ENCODE measurements around the gene RYR2.

Gene RYR2

DNA sequence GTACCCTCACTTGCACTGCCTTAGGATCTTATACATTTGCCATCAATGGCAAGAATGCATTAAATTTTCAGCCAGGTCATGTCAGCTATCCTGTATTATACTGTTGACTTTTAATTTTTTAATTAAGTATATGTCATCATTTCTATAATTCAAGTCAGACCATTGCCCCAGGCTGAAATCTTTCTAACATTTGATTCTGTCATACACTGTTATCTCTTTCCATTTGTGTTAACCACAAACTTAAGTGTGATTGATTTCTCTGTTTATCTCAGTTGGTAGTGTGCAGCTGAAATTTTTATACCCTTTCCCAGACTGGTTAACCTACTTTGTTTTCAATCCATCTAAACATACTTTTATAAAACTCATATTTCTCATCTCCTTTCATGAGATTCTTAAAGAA is 695.5 kb downstream of the RYR2 start:
- no peak for DNase-seq (ENCODE audit: low read depth)

DNA sequence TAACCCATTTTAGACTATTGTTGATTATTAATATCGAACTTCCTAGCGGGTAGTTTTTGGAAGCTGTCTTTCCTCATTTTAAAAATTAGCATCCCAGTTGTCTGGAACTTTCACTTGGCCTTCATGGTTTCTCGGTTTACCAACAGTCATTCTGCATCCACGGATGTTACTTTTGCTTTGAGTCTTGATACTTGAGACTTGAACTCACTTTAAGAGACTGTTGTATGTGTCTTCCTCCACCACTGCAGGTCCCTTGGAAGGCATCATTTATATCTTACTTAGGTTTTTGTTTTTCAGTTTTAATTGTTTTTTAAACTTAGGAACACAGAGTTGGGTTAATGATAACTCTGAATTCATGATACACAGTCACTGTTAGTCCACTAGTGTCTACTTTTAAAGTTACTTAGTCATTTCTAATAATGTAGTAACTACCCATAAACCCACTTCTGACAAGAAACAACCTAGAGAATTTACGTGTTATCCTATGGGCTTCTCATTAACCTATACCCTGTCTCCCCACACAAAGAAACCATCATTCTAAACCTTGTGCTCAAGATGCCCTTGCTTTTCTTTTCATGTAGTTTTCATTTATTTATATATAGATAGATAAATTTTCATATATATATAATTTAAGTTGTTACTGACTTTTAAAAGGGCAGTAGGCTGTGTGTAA is 696.1 kb downstream of the RYR2 start:
- DNase-seq (ENCODE audit: low read depth): no peak

DNA sequence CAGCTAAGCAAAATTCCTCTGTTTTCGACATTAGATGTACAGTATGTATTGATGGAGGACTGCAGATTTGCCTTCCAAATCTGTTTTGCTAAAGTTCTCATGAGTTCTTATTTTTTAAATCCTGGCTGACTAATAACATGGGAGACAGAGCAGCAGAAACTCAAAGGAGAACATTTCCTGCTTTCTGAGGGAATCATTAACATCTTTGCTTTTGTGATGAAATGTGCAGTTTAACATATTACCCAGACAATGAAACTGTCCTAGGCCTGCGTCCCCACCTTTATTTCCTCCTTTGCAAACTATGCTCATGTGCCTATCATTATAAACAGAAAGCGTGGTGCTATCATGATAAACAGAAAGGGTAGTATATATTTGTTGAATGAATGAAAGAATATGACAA is 698.9 kb downstream of the RYR2 start:
- no peak for DNase-seq (ENCODE audit: low read depth)

DNA sequence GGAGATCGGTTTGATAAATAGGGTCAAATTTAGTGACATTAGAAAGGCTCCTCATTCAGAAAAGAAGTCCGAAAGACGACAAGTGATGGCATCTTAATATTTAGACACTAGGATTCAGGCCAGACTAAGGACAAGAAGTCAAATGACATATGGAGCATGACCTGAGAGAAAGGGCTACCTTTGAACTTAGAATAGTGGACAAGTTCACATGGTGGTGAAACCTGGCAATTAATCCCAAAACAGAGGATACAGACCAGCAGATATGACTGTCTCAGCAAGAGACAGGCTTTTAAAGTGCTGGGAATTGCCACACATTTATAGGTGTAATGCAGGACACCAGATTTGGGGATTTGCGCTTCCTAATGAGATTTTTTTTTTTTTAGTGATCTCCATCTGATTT is 703.6 kb downstream of the RYR2 start:
- DNase-seq (ENCODE audit: low read depth): no peak

DNA sequence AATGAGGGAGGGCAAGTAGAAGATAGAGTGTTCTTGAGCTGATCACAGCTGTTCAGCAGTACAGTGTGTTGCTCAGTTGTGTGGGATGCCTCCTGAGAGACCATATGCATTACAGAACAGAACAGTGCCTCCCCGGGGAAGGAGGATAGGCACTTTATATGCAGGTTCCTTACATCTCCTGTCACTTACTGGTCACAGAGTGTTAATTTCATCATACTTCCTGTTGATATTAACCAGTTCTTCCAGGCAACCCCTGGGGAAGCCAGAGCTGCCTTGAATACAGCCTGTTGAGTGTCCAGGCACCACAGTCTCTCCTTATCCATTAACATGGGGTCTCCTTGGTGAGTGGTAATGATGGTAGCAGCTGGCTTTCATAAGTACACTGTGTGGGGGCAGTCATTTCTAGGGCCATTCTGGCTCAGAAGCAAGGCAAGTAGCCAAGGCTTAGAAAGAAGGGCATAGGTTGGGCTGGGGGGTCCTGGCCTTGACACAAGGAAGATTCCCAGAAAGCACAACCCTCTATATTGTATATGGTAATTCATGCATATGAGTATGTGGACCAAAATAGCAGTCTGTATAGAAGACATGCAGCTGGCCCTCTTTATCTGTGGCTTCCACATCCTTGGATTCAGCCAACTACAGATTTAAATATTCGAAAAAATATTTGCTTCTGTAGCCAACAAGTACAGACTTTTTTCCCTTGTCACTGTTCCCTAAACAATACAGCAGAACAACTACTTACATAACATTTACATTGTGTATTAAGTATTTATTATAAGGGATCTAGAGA is 706.4 kb downstream of the RYR2 start:
- no peak for DNase-seq (ENCODE audit: low read depth)

DNA sequence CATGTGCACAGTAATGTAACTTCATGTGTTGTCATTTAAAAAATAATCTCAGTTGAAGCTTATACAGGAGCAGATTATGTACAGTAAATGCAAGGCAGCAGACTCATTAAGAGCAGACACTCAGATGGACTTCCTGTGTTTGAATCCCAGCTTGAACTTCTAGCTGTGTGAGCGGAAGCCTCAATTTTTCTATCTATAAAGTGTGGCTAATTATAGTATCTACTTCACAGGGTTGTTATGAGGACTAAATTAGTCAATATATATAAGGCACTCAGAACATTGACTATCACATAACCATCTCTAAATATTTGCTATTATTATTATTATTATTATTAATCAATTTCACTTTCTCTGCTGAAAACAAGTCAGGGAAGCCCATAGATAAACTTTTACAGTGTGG is 707.1 kb downstream of the RYR2 start:
- no peak for DNase-seq (ENCODE audit: low read depth)

DNA sequence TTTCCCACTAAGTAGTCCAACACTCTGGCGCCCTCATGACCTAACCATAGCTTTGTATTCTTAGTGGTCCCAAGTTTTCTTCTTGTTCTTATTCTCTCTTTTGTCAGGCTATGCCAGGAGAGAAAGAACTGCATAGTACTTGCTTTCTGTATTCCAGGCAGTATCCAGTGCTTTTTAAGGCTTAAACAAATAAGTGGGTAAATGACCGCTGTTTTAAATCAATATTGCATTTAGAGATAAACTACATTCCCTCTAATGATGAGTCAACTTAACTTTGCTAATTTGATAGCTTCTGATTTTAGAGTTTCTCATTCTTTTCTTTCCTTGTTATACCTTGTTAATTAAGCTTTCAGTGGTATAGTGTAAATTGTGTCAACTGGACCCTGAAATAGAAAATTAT is 709.1 kb downstream of the RYR2 start:
- DNase-seq (ENCODE audit: low read depth): no peak

DNA sequence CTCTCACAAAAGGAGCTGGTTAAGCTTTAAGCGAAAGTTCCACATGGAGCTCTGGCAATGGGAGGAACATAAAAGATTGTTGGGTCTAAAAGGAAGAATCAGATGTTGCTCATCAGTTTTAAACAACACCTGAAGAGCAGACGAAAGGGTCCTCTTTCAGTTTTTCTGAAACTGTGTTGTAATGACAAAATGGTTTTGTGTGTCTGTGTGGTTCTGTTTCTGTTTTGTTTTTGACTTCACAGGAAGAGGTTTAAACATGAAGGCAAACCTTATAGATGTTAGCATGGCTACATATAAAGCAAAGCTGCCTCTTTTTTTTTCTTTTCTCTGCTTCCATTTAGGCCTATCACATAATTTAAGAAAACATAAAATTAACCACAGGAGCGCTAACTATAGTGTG is 712.6 kb downstream of the RYR2 start:
- no peak for DNase-seq (ENCODE audit: low read depth)

DNA sequence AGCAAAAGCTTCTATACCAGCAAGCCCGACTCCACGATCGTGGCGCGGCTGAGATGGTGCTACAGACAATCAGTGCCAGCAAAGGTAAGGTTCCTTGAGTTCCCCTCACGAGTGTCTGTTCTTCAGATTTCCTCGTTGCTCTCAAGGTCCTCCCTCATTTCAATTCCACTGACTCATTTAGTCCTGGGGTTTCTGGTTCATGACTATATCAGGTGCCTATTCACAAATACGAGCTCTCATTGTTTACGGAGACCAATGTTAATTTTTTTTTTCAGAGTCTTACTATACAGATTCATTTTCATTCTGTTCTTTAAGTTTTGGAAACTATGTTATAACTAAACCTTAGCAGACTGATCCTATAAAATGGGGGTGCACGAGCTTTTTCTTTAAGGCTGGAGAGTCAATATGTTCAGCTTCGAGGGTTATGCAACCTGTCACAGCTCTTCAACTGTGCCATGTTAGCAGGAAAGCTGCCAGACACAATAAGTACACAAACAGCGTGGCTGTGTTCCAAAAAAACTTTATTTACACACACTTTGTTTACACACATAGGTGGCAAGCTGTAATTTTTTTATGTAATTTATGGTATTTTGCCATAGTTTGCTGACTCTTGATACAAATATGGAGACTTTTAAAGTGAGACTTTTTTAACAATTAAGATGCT is 714.5 kb downstream of the RYR2 start:
- DNase-seq (ENCODE audit: low read depth): no peak

DNA sequence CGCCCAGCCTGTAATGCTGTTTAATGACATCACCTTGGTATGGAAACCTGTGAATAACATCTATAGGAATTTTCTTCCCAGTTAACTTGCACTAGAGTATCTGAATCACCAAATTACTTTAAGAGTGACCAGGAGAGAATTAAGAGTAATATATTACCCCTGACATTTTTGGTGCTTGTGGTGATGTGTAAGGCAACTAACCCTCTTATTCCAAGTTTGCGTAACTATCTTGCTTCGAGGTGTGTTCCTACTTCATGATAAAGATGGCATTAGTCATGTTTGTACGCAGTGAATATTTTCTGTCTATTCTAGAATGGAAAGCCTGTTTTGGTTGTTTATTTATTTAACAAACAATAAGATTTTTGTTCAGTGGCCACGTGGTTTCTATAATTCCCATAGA is 717.4 kb downstream of the RYR2 start:
- DNase-seq (ENCODE audit: low read depth): no peak

DNA sequence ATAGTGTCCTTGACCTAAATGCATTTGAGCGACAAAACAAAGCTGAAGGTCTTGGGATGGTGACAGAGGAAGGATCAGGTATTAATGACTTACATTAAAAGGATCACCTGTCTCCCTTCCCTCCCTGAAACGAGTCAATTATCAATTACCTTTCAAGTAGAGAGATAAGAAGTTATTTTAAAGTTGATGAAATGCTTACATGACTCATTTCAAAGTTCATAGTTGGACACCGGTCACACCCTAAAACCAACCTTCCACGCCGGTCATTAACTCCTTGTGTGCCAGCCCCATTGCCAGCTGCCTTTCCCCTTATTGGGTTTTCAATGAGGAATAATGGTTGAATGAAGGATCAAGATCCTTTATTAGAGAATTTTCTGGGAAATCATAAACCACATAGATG is 719.0 kb downstream of the RYR2 start:
- DNase-seq (ENCODE audit: low read depth): no peak

DNA sequence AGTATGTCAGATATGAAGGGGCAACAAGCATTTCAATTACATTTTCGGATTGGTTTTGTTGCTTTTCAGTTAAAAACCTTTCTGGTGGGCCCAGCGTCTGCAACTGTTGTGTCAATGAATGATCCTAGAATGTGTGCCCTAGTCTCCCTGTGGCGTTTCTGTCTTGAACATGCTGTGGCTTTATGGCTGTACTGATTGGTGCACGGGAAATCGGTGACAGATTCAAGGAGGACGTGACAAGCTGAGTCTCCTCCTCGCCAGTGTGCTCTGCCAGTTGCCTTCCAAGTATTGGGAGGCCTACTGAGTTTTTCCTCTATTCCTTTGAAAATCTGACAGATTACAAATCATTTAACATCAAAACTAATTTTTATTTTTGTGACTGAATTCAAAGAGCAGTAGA is 721.2 kb downstream of the RYR2 start:
- no peak for DNase-seq (ENCODE audit: low read depth)

DNA sequence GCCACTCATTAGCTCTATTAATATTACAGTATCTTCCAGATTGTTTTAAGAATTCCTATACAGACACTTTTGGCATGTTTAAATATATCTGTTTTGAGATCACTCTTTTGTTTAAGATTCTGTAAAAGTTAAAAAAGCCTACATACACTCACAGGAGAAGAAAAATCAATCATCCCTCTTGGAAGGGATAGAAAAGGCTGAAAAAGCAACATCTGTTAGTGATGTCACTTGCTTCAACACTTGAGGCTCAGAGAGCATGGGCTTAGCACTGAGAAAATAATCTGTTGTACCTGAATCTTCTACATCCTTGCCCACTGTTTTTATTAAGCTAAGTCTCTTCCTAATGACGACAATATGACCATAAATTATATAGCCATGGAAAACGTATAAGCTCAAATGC is 721.8 kb downstream of the RYR2 start:
- DNase-seq (ENCODE audit: low read depth): no peak

DNA sequence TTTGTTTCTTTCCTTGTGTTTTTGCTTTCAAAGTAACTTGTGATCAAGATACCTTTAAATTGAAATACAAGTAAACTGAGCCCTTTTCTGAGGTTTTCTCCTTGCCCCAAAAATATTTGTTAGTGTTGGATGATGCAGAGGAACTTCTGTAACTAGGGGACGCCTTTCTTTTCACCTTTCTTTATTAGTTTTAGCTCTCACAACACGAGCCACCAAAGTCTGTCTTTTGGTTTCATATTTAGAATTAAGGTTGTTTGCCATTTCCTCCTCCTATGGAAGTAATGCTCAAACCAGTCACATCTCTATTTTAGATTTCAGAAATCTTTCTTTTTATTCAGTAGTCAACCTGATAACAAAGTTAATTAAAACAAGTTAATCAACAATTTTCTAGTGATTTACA is 727.9 kb downstream of the RYR2 start:
- DNase-seq (ENCODE audit: low read depth): no peak

DNA sequence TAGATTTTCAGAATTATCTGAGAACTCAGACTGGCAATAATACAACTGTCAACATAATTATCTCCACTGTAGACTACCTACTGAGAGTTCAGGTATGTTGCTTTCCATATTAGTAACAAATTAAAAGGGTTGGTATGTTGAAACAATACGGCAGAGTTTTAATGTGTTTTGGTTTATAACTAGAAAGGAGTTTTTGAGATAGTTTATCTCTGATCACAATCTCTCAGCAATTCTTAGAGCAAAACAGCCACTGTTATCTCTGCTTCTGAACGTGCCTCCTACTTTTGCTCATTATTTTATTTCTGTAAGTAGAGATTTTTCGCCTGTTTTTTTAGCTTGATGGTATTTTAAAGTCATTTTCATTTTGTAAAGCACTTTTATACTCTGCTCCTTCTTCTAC is 730.0 kb downstream of the RYR2 start:
- no peak for DNase-seq (ENCODE audit: low read depth)

DNA sequence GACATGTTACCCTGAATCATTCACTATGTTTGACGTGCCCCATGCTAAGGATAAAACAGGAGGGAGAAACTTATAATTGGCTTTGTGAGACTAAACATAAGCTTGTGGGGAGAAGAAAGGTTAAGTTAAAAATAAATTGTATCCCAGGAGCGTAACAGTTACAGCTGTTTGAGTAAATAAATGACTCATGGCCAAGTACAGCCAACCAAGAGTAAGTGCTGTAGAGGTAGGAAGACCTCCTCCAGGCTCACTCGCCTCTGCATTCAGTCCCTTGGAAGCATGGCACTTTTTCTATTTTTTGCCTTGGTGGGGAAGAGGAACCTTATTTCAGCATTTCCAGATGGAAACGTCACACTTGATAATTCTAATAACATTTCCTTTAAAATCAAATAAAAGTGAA is 732.3 kb downstream of the RYR2 start:
- no peak for DNase-seq (ENCODE audit: low read depth)

DNA sequence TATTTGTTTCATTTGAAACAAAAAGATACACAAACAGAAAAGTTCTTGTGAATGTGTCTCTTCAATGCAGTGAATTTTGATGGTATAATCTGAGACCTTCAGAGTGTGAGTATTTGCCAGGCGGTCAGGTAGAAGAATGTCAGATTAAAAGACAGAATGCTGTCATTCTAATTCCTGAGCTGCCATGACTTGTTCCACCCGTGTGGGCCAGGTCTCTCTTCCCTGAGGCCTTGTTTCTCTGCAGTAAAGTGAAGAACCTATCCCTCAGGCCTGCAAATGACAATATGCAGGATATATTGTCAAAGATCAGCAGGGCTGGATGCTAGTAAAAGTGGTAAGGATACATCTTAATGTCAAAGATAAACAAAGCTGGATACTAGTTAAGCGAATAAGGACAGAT is 737.4 kb downstream of the RYR2 start:
- no peak for DNase-seq (ENCODE audit: low read depth)

DNA sequence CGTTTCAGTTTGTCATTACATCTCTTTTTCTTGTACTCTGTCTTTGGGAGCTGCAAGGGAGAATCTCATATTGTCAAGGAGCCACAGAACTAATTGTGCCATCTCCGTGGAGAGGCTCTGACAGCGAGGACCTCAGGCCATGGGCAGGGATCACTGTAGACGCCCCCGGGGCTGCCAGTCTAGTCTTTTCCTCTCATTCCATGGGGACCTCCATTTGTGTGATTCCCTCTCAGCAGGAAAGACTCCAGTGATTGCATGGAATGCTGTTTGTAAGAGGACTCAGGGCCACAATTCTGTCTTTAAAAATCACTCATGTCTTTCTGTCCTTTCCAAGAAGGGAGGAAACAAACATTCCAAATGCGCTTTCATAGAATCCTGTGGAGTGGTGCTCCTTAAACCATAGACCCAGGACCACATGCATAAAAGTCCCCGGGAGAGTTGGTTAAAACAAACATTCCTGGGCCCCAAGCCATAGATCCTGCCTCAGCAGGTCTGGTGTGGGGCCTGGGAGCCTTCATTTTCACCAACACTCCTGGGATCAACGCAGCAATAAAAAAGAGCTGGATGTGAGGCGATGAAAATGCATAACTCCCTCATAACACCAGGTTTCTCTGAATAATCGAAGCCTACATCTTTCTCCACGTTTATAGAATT is 744.2 kb downstream of the RYR2 start:
- DNase-seq (ENCODE audit: low read depth): no peak

DNA sequence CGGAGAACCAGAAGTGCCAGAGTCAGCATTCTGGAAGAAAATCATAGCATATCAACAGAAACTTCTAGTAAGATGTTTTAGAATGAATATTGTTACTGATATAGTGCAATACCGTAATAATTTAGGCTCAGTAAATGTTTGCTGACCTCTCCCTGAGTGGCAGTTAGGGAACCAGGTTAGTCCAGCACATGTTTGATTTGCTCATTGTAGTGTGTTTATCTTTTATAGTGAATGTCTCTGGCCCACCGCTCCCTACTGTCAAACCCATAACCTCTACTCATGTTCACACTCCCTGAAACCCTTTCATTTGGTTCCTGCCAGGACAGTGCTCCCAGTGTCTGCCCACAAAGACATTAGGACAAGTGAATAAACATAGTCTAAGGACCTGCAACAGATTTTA is 746.1 kb downstream of the RYR2 start:
- no peak for DNase-seq (ENCODE audit: low read depth)

DNA sequence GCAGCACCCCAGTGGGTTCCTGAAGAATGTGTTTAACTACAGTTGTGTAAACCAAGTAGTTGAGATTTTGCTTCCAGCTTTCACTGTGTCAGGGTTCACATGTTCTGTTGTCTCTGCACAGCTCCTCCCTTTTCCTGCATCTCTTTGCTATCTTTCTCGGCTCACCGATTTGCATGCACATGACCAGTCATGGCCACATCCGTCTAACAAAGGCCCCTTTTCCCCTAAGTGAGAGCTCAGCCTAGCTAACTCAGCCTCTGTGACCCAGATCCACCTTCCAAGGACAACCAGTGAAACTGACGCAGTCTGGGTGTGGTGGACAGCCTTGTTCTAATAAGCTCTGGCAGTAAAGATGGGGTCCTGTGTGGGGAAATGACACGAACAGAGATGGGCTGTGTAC is 747.6 kb downstream of the RYR2 start:
- DNase-seq (ENCODE audit: low read depth): no peak

DNA sequence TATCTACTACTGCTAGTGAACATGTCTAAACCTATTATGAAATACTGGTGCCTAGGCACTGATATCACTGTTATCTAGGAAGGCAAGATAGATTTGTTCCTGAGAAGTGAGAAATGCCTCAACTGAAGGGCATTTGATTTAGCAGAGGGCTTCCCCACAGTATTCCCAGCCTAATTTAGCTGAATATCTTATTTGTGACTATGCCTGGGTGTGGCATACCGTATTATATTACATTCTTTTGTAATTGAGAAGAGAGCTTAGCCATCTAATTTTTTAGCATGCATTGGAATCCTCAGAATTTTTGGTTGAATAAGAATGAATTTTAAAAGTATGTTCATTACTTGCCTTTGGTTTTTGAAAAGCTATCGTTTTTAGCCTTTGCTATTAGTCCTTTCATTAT is 749.6 kb downstream of the RYR2 start:
- no peak for DNase-seq (ENCODE audit: low read depth)

DNA sequence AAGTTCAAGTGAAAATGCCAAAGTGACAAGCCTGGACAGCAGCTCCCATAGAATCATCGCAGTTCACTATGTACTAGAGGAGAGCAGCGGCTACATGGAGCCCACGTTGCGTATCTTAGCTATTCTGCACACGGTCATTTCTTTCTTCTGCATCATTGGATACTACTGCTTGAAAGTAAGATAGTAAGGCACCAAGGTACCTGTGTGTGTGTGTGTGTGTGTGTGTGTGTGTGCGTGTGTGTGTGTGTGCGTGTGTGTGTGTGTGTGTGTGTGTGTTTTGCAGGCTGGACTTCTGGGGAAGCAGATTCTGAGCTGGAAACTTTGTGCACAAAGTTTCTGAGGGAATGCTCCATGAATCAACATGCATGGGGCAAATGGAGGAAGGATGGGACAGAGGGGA is 750.2 kb downstream of the RYR2 start:
- DNase-seq (ENCODE audit: low read depth): no peak

DNA sequence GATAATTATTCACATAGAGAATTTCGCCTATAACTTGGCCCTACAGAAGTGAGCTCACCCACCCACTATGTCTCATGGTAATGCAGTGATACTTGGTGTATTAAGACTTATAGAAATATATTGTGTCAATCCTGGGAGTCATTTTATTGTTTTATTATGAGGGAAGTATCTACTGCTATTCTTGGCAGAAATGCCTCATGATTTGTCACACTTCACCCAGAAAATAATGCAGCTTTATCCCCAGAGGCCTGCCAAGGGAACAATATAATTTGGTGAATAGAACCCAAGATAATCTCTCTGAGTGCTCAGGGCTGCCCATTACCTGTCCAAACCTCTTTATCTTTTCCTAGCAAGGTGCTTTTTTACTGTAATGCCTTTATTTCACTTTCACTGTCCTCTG is 750.7 kb downstream of the RYR2 start:
- no peak for DNase-seq (ENCODE audit: low read depth)

Measured in stimulated activated CD8-positive, alpha-beta memory T cell treated with anti-CD3 and anti-CD28 coated beads, Interleukin-15, amount 100 ng/mL, for 1 hour (primary cell).